OCI-M1 (cell line): Measurements from ENCODE around the gene C1RL.

ENCODE experiments used
- DNase-seq: peaks from one replicate; lab custom pipeline; 2025; lab: John Stamatoyannopoulos, UW

The C1RL gene

GRCh38 chr12:7136676-7137075 is 27.7 kb upstream of the C1RL start:
- no peak for DNase-seq

- DNase-seq = no peak
Observed at GRCh38 chr12:7136071-7136470, 27.1 kb upstream of the C1RL start.

- no peak for DNase-seq
Observed at GRCh38 chr12:7134396-7135166, 25.6 kb upstream of the C1RL start.

GRCh38 chr12:7131502-7131866 is 22.5 kb upstream of the C1RL start:
- DNase-seq = peak; percentile 17

- DNase-seq = peak; percentile 61
Observed at GRCh38 chr12:7130701-7131501, 21.9 kb upstream of the C1RL start.

- peak; percentile 86 for DNase-seq
Observed at GRCh38 chr12:7129872-7130691, 21.1 kb upstream of the C1RL start, which contains the start of gene CLSTN3. Gene CLSTN3, plus strand, starts transcription at chr12:7130371. Its CDS starts 278 bp downstream, at chr12:7130649.

- no peak for DNase-seq
Observed at GRCh38 chr12:7129287-7129871, 20.4 kb upstream of the C1RL start.

GRCh38 chr12:7128681-7129286 is 19.8 kb upstream of the C1RL start, which contains the start of gene RBP5:
Gene RBP5, minus strand, starts transcription at chr12:7128889. Its CDS starts 114 bp downstream, at chr12:7128775.
- DNase-seq = no peak

GRCh38 chr12:7127916-7128626 is 19.1 kb upstream of the C1RL start:
- DNase-seq = no peak

GRCh38 chr12:7125632-7126227 is 16.7 kb upstream of the C1RL start:
- DNase-seq = no peak

- DNase-seq = no peak
Observed at GRCh38 chr12:7123806-7124522, 14.9 kb upstream of the C1RL start.

GRCh38 chr12:7122811-7123769 is 14.1 kb upstream of the C1RL start:
- peak; percentile 81 for DNase-seq

GRCh38 chr12:7121324-7121723 is 12.3 kb upstream of the C1RL start:
- DNase-seq = no peak

- no peak for DNase-seq
Observed at GRCh38 chr12:7120166-7120565, 11.2 kb upstream of the C1RL start.

GRCh38 chr12:7118881-7119280 is 9.9 kb upstream of the C1RL start:
- DNase-seq = peak; percentile 59

GRCh38 chr12:7117670-7118069 is 8.7 kb upstream of the C1RL start:
- no peak for DNase-seq

- DNase-seq = no peak
Observed at GRCh38 chr12:7116916-7117315, 7.9 kb upstream of the C1RL start.

GRCh38 chr12:7116196-7116595 is 7.2 kb upstream of the C1RL start:
- DNase-seq = no peak

- DNase-seq = no peak
Observed at GRCh38 chr12:7114851-7115250, 5.8 kb upstream of the C1RL start.
